Heart right ventricle (tissue), 16 donors: Measurements from ENCODE around the gene GGACT. TPM values are rescaled to one million over a fixed set of nuclear protein-coding genes. Genes with fewer than 3 reads are reported as not detected.

Source experiments
- ATAC-seq, 8 donors: fragments of 200-7000 bp; cut with Tn5 transposase; one replicate each; pipeline ENCODE4 v1.9.1; 2020; ENCODE audit warnings: mild to moderate bottlenecking in 8 of 8, moderate library complexity in 8 of 8, moderate number of reproducible peaks in 1 of 8
- DNase-seq, 2 donors: peaks; one replicate each; pipeline ENCODE4 v3.0.0-alpha.2; 2020
- H3K27ac ChIP-seq, 10 donors: fragments of 200-600 bp; sonication (generic) in 2 of 10; one replicate each; pipeline versions ENCODE4 v1.5.0 to v1.8.0; 2020 to 2022; ENCODE audit warnings: mild to moderate bottlenecking in 3 of 10
- H3K27me3 ChIP-seq, 7 donors: fragments of 200-600 bp; one replicate each; pipeline ENCODE4 v1.8.0; 2021 to 2022; ENCODE audit warnings: mild to moderate bottlenecking in 2 of 7
- H3K36me3 ChIP-seq, 9 donors: fragments of 200-600 bp; sonication (generic) in 1 of 9; one replicate each; pipeline versions ENCODE4 v1.5.0 to v1.8.0; 2020 to 2022; ENCODE audit warnings: mild to moderate bottlenecking in 2 of 9
- H3K4me1 ChIP-seq, 9 donors: fragments of 200-600 bp; sonication (generic) in 1 of 9; one replicate each; pipeline versions ENCODE4 v1.5.0 to v1.8.0; 2020 to 2022; ENCODE audit warnings: mild to moderate bottlenecking in 4 of 9
- H3K4me3 ChIP-seq, 10 donors: fragments of 200-600 bp; sonication (generic) in 2 of 10; one replicate each; pipeline versions ENCODE4 v1.5.0 to v1.8.0; 2020 to 2022; ENCODE audit warnings: mild to moderate bottlenecking in 7 of 10, moderate library complexity in 2 of 10
- H3K9me3 ChIP-seq, 11 donors: fragments of 200-600 bp in 10 of 11; sonication (generic) in 2 of 11; one replicate each; pipeline versions ENCODE4 v1.5.0 to v1.8.0; 2013 to 2022; ENCODE audit warnings: mild to moderate bottlenecking in 2 of 11, control low read depth in 1 of 11, moderate library complexity in 1 of 11
- WGBS, 2 donors: extraction: QIAGEN DNeasy Blood & Tissue Kit; methylation state at CpG; one replicate each; pipeline ENCODE4 v1.1.7; 2013; ENCODE audit warnings: inconsistent platforms in 1 of 2; 5-methylcytosine and 5-hydroxymethylcytosine counted together
- intact Hi-C, 10 donors: fragments of 100-400 bp; cut with DNase I; formaldehyde crosslinking; loops; one replicate each; pipeline versions ENCODE4 v1.11.1 to v1.14.2; 2022
- polyA plus RNA-seq, 2 donors: library from polyadenylated mRNA; stranded (reverse); fragments of 200-250 nt; gene quantifications; one replicate each; pipeline ENCODE4 v1.2.3, GENCODE V29; 2013
- total RNA-seq, 10 donors: library from RNA; stranded (reverse); fragmentation: NEBNext Ultra II Directional in 3 of 10; extraction: Animal tissue kit (Norgen Biotek cat#: 25700) in 3 of 10; gene quantifications; one replicate each; pipeline versions ENCODE4 v1.2.1 to v1.2.4, GENCODE V29; 2021 to 2023
- TF ChIP-seq, protein P1 (sequence below), 9 donors: fragments of 200-600 bp; sonication (generic) in 2 of 9; IDR thresholded peaks; one replicate each; pipeline versions ENCODE4 v1.5.0 to v1.8.0; 2021 to 2022; ENCODE audit warnings: antibody characterized with exemption in 9 of 9, mild to moderate bottlenecking in 5 of 9, moderate library complexity in 1 of 9
- donor health status: Arrhythmogenic right ventricular cardiomyopathy.
- donor health status: ischemic (EF 13 %, LVEDD 7.1; RV severe dilation, severe dysfunction).
- donor health status: healthy with polysubstance abuse.
- donor health status: DM: no; HTN: yes; CAD: no.
- donor health status: DM: no; HTN: no; CAD: no.
- donor health status: ischemic (EF 25% LVEDD 6.9; RV normal size, moderate dysfunction).
- donor health status: ischemic (EF 25% LVEDD 5.7; RV mildly dilated, moderate dysfunction).
- donor health status: healthy.
- donor health status: DM: yes; HTN: yes; CAD: no.
- donor health status: Ischemic cardiomyopathy.
- donor health status: ischemic (EF 35%, LVEDD 5.7; RV mildly dilated, moderate dysfunction).
- donor health status: nonischemic (EF 11% LVEDD 7.7; RV severe dilation, severe dysfunction).
- donor health status: DM: yes; HTN: yes; CAD: no.
- donor health status: PGD.
- donor health status: ischemic (EF 29% LVEDD 5.4; RV normal size, mild dysfunction).
- donor health status: nonischemic (EF 23%, LVEDD 6.1; RV moderate dilation, normal function).

Gene GGACT
- total and polyA plus RNA-seq, 12 donors, result 0.51 to 3.5 (median 1.6) TPM

DNA sequence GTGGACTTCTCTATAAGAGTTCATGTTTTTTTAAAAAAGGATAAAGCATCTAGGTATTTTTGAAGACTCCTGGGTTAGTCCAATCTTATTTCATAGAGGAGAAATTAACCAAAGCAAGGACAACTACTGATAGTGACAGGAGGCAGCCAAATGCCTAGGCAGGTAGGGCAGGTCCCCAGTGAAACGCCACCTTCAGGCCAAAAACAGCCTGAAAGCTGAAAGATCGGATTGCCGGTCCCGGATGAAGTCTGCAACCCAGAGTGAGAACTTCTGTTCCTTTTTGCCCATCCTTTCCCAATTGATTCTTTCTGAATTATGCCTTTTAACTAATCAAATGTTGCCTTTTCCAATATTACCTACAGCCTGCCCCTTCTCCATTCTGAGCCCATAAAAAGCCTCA, 6.1 kb upstream of the GGACT start:
- WGBS, 2 donors, result 68 to 78% methylated on average over 4 of the region's 4 CpGs
- DNase-seq, result no peak
- Histone ChIP-seq H3K36me3 (no peaks in the 10 kb centered on the region), H3K27ac (no peak overlapping the region), H3K27me3 (no peaks in the 10 kb centered on the region), H3K4me1 (no peaks in the 10 kb centered on the region), H3K9me3 (no peaks in the 10 kb centered on the region), H3K4me3 (no peak overlapping the region)
- intact Hi-C loops, result loop anchor here in 1 of 10 donors (5.0 kb wide), 1 partner anchor 1013 kb away; no protein-coding TSS in a partner anchor
- TF ChIP-seq, protein P1, sequence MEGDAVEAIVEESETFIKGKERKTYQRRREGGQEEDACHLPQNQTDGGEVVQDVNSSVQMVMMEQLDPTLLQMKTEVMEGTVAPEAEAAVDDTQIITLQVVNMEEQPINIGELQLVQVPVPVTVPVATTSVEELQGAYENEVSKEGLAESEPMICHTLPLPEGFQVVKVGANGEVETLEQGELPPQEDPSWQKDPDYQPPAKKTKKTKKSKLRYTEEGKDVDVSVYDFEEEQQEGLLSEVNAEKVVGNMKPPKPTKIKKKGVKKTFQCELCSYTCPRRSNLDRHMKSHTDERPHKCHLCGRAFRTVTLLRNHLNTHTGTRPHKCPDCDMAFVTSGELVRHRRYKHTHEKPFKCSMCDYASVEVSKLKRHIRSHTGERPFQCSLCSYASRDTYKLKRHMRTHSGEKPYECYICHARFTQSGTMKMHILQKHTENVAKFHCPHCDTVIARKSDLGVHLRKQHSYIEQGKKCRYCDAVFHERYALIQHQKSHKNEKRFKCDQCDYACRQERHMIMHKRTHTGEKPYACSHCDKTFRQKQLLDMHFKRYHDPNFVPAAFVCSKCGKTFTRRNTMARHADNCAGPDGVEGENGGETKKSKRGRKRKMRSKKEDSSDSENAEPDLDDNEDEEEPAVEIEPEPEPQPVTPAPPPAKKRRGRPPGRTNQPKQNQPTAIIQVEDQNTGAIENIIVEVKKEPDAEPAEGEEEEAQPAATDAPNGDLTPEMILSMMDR (IDR thresholded peaks at IDR 0.05), result peak in 1 of 9 donors; percentile 9
- ATAC-seq, result no peak

DNA sequence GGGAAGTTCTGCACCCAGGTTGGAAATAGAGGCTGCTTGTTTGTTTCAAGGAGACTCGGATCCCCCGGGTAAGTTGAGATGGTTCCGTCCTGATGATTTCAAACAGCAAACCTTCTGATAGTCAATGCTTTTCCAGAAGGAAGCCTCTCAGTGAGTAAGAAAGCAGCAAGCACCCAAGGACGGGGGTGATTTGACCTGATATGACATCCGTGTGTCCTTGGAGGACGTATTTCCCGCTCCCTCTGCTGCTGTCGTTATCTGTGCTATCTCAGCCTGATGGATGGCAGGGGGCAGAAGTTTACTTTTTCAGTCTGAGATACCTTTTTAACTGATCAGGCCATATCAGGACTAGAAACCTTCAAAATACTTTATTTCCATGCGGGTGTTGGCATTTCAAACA, 5.7 kb upstream of the GGACT start:
- DNase-seq (no peak), ATAC-seq (no peak)
- Histone ChIP-seq H3K4me1 (peaks cover 0 to 2% (median 0%) of the 10 kb centered on the region in 9 donors), H3K27ac (no peak overlapping the region), H3K27me3 (no peaks in the 10 kb centered on the region), H3K4me3 (no peak overlapping the region), H3K9me3 (no peaks in the 10 kb centered on the region), H3K36me3 (no peaks in the 10 kb centered on the region)
- 63 to 64% methylated on average over 9 of the region's 9 CpGs for WGBS, 2 donors
- TF ChIP-seq, protein P1 (IDR thresholded peaks at IDR 0.05), result no peak
- intact Hi-C loops, result no loop called here

DNA sequence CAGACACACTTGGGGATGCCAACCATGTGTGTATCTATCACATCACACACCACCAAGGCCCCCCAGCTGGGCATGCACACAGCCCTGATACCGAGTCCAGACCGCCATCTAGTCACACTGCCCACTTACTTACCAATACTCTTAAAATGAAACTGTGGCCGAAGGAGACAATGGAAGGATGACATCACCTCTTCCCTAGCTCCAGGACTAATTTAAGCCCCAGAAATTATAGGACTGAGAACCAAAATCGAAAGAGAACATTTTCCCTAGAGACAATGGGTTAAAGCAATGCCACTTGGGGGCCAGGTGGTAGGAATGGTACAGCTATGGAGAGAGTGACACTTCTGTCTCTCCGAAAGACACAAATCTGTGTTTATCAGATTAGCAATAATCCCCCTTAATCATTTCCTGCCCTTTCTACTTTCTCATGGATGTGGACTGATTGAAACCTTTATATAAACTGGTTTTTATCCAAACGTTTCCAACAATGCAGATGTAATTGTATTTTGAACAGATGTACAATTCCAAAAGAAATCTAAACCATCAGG, 663 bp upstream of the GGACT start:
- no peak for DNase-seq
- WGBS, 2 donors, result 58% methylated on average over 6 of the region's 6 CpGs
- intact Hi-C loops, result no loop called here
- peak overlapping the region in 7 of 10 donors; percentile 66 to 74 (median 70) for H3K4me3 ChIP-seq
- peak overlapping the region in 1 of 10 donors; percentile 91 for H3K27ac ChIP-seq
- H3K27me3 ChIP-seq, result no peaks in the 10 kb centered on the region
- TF ChIP-seq, protein P1 (IDR thresholded peaks at IDR 0.05), result no peak
- peaks cover 0 to 17% (median 13%) of the 10 kb centered on the region in 9 donors for H3K4me1 ChIP-seq
- ATAC-seq, result peak in 4 of 8 donors; percentile 15 to 43 (median 30)
- H3K9me3 ChIP-seq, result no peaks in the 10 kb centered on the region
- no peaks in the 10 kb centered on the region for H3K36me3 ChIP-seq

DNA sequence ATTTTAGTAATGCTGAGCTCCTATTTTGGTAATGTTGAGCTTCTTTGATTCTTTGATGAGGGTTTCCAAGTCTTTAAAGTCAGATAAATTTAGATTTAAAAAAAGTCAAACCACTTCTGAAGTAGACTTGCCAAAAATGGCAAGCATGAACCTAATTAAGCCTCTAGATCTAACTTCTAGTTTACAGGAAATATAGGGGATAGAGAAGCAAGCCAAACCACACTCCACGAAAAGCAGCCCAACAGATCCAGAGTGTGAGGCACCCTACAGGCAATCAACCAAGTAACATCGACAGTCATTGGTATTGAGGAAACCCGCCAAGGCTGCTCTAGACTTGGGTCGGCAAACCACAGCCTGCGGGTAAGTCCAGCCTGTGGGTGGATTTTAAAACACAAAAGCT, 3.7 kb downstream of the GGACT start:
- no peak for ATAC-seq
- 84 to 88% methylated on average over 5 of the region's 5 CpGs for WGBS, 2 donors

More for the DNA sequence above, 3.7 kb downstream of the GGACT start:
- Histone ChIP-seq H3K27ac (no peak overlapping the region), H3K36me3 (peaks cover 0 to 19% (median 0%) of the 10 kb centered on the region in 9 donors), H3K4me1 (peaks cover 0 to 17% (median 13%) of the 10 kb centered on the region in 9 donors), H3K27me3 (no peaks in the 10 kb centered on the region), H3K4me3 (no peak overlapping the region), H3K9me3 (peaks cover 0 to 13% (median 0%) of the 10 kb centered on the region in 11 donors)
- no peak for DNase-seq
- intact Hi-C loops, result no loop called here
- TF ChIP-seq, protein P1 (IDR thresholded peaks at IDR 0.05), result no peak
